ENCODE results near the gene TBCB. TPM values are rescaled to one million over a fixed set of nuclear protein-coding genes. Genes with fewer than 3 reads are reported as not detected.

The TBCB gene
- total RNA-seq, 1 experiment from 2014 or later: 158 TPM

- POLR2A ChIA-PET (ENCODE audit: low non-redundant PET): no interaction called here
- H3K4me3 ChIP-seq (ENCODE audit: low read depth, low read length, poor library complexity, severe bottlenecking): no peak overlapping the region
- BruUV-seq (replicated peaks): no TSS peak
- no peaks in the 10 kb centered on the region for H3K27me3 ChIP-seq (replicated peaks; ENCODE audit: insufficient read depth, low read depth, low read length, poor library complexity)
- no peak for DNase-seq (ENCODE audit: low spot score)
- peaks cover 6% of the 10 kb centered on the region for H3K4me1 ChIP-seq (ENCODE audit: insufficient read depth, low read length, poor library complexity, severe bottlenecking)
- peaks cover 14% of the 10 kb centered on the region for H3K36me3 ChIP-seq (ENCODE audit: insufficient read depth, low read length, poor library complexity, severe bottlenecking)
- no peaks in the 10 kb centered on the region for H3K9me3 ChIP-seq (ENCODE audit: low read depth, low read length, poor library complexity, severe bottlenecking)
- TF ChIP-seq EZH2 (IDR thresholded peaks at IDR 0.05; ENCODE audit: borderline replicate concordance, low read depth, low read length, poor library complexity, severe bottlenecking) (no peak), CTCF (conservative IDR thresholded peaks at IDR 0.05; ENCODE audit: low read depth, low read length) (no peak)
- intact Hi-C loops (cut with micrococcal nuclease; ENCODE audit: unreplicated experiment): no loop called here
- no peak overlapping the region for H3K27ac ChIP-seq (ENCODE audit: low read depth, low read length, poor library complexity, severe bottlenecking)
- CTCF ChIA-PET: no interaction called here
Measured at GRCh38 chr19:36120984-36121358, 5.7 kb downstream of the TBCB start.

GRCh38 chr19:36121486-36122124, 6.3 kb downstream of the TBCB start:
- intact Hi-C loops (cut with micrococcal nuclease; ENCODE audit: unreplicated experiment): no loop called here
- TF ChIP-seq EZH2 (IDR thresholded peaks at IDR 0.05; ENCODE audit: borderline replicate concordance, low read depth, low read length, poor library complexity, severe bottlenecking) (no peak), CTCF (conservative IDR thresholded peaks at IDR 0.05; ENCODE audit: low read depth, low read length) (no peak)
- Histone ChIP-seq H3K27ac (ENCODE audit: low read depth, low read length, poor library complexity, severe bottlenecking) (no peak overlapping the region), H3K9me3 (ENCODE audit: low read depth, low read length, poor library complexity, severe bottlenecking) (no peaks in the 10 kb centered on the region), H3K36me3 (ENCODE audit: insufficient read depth, low read length, poor library complexity, severe bottlenecking) (peaks cover 14% of the 10 kb centered on the region), H3K4me1 (ENCODE audit: insufficient read depth, low read length, poor library complexity, severe bottlenecking) (no peaks in the 10 kb centered on the region), H3K4me3 (ENCODE audit: low read depth, low read length, poor library complexity, severe bottlenecking) (no peak overlapping the region), H3K27me3 (replicated peaks; ENCODE audit: insufficient read depth, low read depth, low read length, poor library complexity) (no peaks in the 10 kb centered on the region)
- no peak for DNase-seq (ENCODE audit: low spot score)
- CTCF ChIA-PET: no interaction called here
- POLR2A ChIA-PET (ENCODE audit: low non-redundant PET): no interaction called here
- BruUV-seq (replicated peaks): no TSS peak

GRCh38 chr19:36125557-36125956, 10.3 kb downstream of the TBCB start:
- POLR2A ChIA-PET (ENCODE audit: low non-redundant PET): no interaction called here
- BruUV-seq (replicated peaks): no TSS peak
- Histone ChIP-seq H3K27ac (ENCODE audit: low read depth, low read length, poor library complexity, severe bottlenecking) (no peak overlapping the region), H3K4me3 (ENCODE audit: low read depth, low read length, poor library complexity, severe bottlenecking) (no peak overlapping the region), H3K4me1 (ENCODE audit: insufficient read depth, low read length, poor library complexity, severe bottlenecking) (no peaks in the 10 kb centered on the region), H3K9me3 (ENCODE audit: low read depth, low read length, poor library complexity, severe bottlenecking) (no peaks in the 10 kb centered on the region), H3K36me3 (ENCODE audit: insufficient read depth, low read length, poor library complexity, severe bottlenecking) (peaks cover 10% of the 10 kb centered on the region), H3K27me3 (replicated peaks; ENCODE audit: insufficient read depth, low read depth, low read length, poor library complexity) (no peaks in the 10 kb centered on the region)
- intact Hi-C loops (cut with micrococcal nuclease; ENCODE audit: unreplicated experiment): no loop called here
- CTCF ChIA-PET: no interaction called here
- DNase-seq (ENCODE audit: low spot score): no peak
- TF ChIP-seq EZH2 (IDR thresholded peaks at IDR 0.05; ENCODE audit: borderline replicate concordance, low read depth, low read length, poor library complexity, severe bottlenecking): no peak
- no peak for TF ChIP-seq CTCF (conservative IDR thresholded peaks at IDR 0.05; ENCODE audit: low read depth, low read length)
